ENCODE results near the gene ZNF695. TPM values are rescaled to one million over a fixed set of nuclear protein-coding genes. Genes with fewer than 3 reads are reported as not detected.

ZNF695 gene
- total RNA-seq, 1 experiment from 2014 or later = 29.4 TPM

- ATAC-seq = no peak
- no peaks in the 10 kb centered on the region for H3K27me3 Mint-ChIP-seq (ENCODE audit: low read depth)
- POLR2A ChIA-PET = no interaction called here
- CTCF ChIA-PET = no interaction called here
- no peak overlapping the region for H3K27ac Mint-ChIP-seq
- H3K9me3 Mint-ChIP-seq = peaks cover 73% of the 10 kb centered on the region
- peaks cover 89% of the 10 kb centered on the region for H3K36me3 Mint-ChIP-seq
- TF ChIP-seq ZNF512 (CRISPR knock-in tag; IDR thresholded peaks at IDR 0.05; ENCODE audit: borderline replicate concordance) (no peak), NFE2L1 (CRISPR knock-in tag; IDR thresholded peaks at IDR 0.05) (no peak), ZNF263 (CRISPR knock-in tag; IDR thresholded peaks at IDR 0.05; ENCODE audit: low read depth) (no peak), CBFB (CRISPR knock-in tag; IDR thresholded peaks at IDR 0.05; ENCODE audit: low read depth) (no peak), EMX1 (CRISPR knock-in tag; IDR thresholded peaks at IDR 0.05) (no peak), PRRX2 (CRISPR knock-in tag; IDR thresholded peaks at IDR 0.05) (no peak), SMAD4 (CRISPR knock-in tag; IDR thresholded peaks at IDR 0.05) (no peak), ZNF425 (CRISPR knock-in tag; conservative IDR thresholded peaks at IDR 0.05) (no peak), TEAD4 (CRISPR knock-in tag; IDR thresholded peaks at IDR 0.05) (no peak), HMGA2 (CRISPR knock-in tag; IDR thresholded peaks at IDR 0.05) (no peak), IRF1 (CRISPR knock-in tag; IDR thresholded peaks at IDR 0.05) (no peak), ZNF138 (CRISPR knock-in tag; conservative IDR thresholded peaks at IDR 0.05) (no peak)
- TF ChIP-seq, protein P1, sequence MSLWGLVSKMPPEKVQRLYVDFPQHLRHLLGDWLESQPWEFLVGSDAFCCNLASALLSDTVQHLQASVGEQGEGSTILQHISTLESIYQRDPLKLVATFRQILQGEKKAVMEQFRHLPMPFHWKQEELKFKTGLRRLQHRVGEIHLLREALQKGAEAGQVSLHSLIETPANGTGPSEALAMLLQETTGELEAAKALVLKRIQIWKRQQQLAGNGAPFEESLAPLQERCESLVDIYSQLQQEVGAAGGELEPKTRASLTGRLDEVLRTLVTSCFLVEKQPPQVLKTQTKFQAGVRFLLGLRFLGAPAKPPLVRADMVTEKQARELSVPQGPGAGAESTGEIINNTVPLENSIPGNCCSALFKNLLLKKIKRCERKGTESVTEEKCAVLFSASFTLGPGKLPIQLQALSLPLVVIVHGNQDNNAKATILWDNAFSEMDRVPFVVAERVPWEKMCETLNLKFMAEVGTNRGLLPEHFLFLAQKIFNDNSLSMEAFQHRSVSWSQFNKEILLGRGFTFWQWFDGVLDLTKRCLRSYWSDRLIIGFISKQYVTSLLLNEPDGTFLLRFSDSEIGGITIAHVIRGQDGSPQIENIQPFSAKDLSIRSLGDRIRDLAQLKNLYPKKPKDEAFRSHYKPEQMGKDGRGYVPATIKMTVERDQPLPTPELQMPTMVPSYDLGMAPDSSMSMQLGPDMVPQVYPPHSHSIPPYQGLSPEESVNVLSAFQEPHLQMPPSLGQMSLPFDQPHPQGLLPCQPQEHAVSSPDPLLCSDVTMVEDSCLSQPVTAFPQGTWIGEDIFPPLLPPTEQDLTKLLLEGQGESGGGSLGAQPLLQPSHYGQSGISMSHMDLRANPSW (CRISPR knock-in tag; conservative IDR thresholded peaks at IDR 0.05; ENCODE audit: low read depth) = no peak
- DNase-seq (ENCODE audit: low spot score) = no peak
- no peak overlapping the region for H3K4me3 Mint-ChIP-seq
- no peaks in the 10 kb centered on the region for H3K4me1 Mint-ChIP-seq
Observed at GRCh38 chr1:246978281-246978680, 29.6 kb downstream of the ZNF695 start.

DNA sequence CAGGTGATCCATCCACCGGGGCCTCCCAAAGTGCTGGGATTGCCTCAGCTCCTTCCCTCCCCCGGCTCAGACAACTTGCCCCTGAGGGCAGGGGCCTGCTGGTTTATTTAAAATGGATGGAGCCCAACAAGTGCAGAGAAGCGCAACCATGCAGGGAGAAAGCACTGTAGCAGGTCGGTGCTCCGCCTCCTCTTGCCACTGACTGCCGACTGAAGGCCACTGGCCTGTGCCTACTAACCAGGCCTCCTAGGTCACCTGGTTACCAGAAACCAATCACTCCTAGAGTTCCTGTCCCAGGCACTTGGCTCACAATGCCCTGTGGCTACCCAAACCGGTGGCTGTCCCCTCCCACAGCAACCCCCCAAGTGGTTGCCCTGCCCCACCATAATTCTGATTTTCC, 35.9 kb downstream of the ZNF695 start:
- H3K4me3 Mint-ChIP-seq = no peak overlapping the region
- no peaks in the 10 kb centered on the region for H3K4me1 Mint-ChIP-seq
- DNase-seq (ENCODE audit: low spot score) = no peak
- no peaks in the 10 kb centered on the region for H3K27me3 Mint-ChIP-seq (ENCODE audit: low read depth)
- peak; percentile 51 for ATAC-seq
- ChIA-PET POLR2A (no interaction called here), CTCF (interaction anchor here (0.7 to 1.4 kb wide), 7 partner anchors 9 to 361 kb away, joined by 3 to 8 read pairs (median 3); no protein-coding TSS in a partner anchor)
- peaks cover 88% of the 10 kb centered on the region for H3K36me3 Mint-ChIP-seq
- H3K27ac Mint-ChIP-seq = no peak overlapping the region
- TF ChIP-seq IRF2 (CRISPR knock-in tag; IDR thresholded peaks at IDR 0.05; ENCODE audit: borderline replicate concordance, low read depth) (no peak), FOXP4 (CRISPR knock-in tag; IDR thresholded peaks at IDR 0.05) (no peak), OVOL2 (CRISPR knock-in tag; IDR thresholded peaks at IDR 0.05; ENCODE audit: borderline replicate concordance) (no peak), NR3C1 (CRISPR knock-in tag; conservative IDR thresholded peaks at IDR 0.05; ENCODE audit: low read depth) (no peak), ZNF532 (CRISPR knock-in tag; IDR thresholded peaks at IDR 0.05; ENCODE audit: borderline replicate concordance) (no peak)
- TF ChIP-seq, protein P2, sequence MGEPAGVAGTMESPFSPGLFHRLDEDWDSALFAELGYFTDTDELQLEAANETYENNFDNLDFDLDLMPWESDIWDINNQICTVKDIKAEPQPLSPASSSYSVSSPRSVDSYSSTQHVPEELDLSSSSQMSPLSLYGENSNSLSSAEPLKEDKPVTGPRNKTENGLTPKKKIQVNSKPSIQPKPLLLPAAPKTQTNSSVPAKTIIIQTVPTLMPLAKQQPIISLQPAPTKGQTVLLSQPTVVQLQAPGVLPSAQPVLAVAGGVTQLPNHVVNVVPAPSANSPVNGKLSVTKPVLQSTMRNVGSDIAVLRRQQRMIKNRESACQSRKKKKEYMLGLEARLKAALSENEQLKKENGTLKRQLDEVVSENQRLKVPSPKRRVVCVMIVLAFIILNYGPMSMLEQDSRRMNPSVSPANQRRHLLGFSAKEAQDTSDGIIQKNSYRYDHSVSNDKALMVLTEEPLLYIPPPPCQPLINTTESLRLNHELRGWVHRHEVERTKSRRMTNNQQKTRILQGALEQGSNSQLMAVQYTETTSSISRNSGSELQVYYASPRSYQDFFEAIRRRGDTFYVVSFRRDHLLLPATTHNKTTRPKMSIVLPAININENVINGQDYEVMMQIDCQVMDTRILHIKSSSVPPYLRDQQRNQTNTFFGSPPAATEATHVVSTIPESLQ (CRISPR knock-in tag; IDR thresholded peaks at IDR 0.05) = no peak
- peaks cover 80% of the 10 kb centered on the region for H3K9me3 Mint-ChIP-seq
